NOMO-1 treated with dmso at 0.1 percent for 144 hours (cell line): ENCODE results near the gene PRSS23.
"Not testable (repeated sequence)": the region's sequence is repeated elsewhere in the genome, so short reads cannot be mapped to it uniquely, and the experiment has no call there.

Experiments used
- DNase-seq: peaks from one replicate; lab custom pipeline; 2025; ENCODE audit not compliant: unreplicated experiment; lab: John Stamatoyannopoulos, UW

PRSS23 gene

GRCh38 chr11:86800076-86800959 lies at the start of gene PRSS23:
Gene PRSS23, plus strand, starts transcription at chr11:86800542. Its CDS starts 7,102 bp downstream, at chr11:86807644.
- DNase-seq = no peak

- no peak for DNase-seq
Measured at GRCh38 chr11:86753459-86753858, 46.9 kb upstream of the PRSS23 start.

DNA sequence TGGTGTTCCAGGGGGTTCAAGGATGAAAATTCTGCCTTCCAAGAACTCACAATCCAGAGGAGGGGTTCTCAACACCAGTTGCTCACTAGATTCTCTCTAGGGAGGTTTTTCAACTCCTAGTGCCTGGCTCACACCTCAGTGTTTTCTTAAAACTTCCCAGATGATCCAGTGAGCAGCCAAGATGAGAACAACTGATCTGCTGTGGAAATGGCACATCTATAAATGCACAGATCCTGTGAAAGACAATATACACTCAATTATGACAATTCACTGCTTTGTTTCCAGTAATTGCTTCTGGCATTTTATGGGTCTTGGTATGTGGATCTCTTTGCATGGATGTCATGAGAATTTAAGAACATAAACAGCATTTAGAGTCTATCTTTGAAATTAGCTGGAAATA lies 45.2 kb upstream of the PRSS23 start:
- DNase-seq = no peak

- DNase-seq = no peak
Measured at GRCh38 chr11:86758171-86758570, 42.2 kb upstream of the PRSS23 start.

DNA sequence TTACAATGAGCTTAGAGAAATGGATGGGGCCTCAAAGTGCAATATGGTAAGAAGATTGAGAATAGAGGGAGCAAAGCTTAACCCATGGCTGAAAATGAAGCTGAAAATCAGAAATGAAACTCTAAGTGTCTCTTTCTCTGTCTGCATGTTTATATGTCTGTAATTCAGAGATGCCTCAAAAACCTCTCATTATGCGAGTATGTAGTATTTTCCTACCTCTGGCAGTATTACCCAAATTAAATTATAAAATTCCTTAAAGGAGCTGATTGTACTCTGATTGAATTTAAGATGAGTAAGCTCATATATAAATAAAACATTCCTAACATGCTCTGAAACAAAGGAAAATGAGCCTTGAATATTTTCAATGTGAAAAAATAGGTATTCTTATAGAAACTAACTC lies 39.8 kb upstream of the PRSS23 start:
- no peak for DNase-seq

GRCh38 chr11:86761978-86762377 lies 38.4 kb upstream of the PRSS23 start:
- DNase-seq = no peak

- no peak for DNase-seq
Measured at GRCh38 chr11:86765203-86765602, 35.1 kb upstream of the PRSS23 start.

DNA sequence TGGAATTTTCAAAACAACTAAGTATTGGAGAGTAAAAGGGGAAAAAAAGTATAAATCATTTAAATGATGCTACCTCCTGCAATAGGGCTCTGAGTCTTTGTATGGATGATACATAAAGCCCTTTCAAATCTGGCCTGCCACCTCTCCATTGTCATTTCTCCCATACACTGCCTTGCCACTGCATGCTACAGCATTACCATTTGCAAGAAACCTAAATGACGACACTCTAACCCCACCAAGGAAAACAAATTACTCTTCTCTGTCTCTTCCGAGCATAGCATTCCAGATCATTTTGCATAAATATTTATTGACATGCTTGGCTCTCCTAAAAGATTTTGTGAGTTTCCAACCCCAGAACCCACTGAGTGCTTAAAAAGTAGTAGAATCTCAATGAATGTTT lies 34.5 kb upstream of the PRSS23 start:
- no peak for DNase-seq

DNA sequence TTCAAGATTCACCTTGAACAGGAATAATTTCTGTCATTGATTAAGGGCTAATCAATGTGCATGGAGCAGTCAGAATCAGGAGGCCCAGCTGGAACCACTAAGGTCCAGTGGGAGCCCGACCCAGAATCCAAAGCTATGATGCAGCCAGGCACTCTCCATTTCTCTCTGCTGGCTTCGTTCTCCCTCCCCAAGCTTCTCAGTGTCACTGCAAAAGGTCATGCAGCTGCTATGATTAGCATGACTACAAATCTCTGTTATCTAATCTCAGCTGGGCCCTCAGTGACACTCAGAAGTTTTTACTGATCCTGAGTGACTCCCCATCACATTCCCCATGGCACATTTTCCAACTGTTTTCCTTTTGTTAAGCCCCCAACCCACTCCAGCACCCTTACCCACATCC lies 31.1 kb upstream of the PRSS23 start:
- DNase-seq = no peak

- not testable (repeated sequence) for DNase-seq
Measured at GRCh38 chr11:86770473-86771027, 29.8 kb upstream of the PRSS23 start.

- no peak for DNase-seq
Measured at GRCh38 chr11:86772999-86773398, 27.3 kb upstream of the PRSS23 start.

DNA sequence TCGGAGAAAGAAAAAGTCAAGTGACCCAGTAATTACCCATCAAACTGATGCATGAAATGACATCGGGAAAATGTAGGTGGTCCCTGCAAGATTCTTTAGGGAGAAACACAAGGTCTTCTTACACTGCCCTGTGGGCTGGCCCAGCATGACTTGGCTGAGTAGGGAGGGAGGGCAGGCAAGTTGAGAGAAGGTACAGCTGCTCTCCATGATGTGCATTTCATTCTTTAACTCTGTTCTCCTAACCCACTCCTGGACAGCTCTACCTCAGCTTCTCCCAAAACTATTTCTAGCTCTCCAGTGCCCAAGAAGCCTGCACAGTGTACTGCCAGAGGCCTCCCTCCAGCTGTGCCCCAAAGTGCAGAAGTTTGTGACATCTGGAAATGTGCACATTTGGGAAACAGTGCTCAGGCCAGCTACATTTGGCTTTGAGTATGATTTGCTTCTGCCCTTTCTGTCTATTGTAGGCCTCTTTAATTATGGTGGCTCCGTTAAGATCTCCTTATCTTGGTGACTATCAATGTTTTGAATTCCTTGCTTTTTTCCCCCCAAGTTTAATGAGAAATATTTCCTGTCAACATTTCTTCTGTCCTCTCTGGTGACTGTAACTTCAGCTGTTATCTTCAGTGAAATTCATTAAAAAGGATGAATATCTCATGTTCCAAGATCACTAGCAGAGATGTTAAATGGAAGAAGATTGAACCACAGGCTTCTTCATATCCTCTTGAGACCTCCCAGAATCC lies 26.7 kb upstream of the PRSS23 start:
- no peak for DNase-seq

DNA sequence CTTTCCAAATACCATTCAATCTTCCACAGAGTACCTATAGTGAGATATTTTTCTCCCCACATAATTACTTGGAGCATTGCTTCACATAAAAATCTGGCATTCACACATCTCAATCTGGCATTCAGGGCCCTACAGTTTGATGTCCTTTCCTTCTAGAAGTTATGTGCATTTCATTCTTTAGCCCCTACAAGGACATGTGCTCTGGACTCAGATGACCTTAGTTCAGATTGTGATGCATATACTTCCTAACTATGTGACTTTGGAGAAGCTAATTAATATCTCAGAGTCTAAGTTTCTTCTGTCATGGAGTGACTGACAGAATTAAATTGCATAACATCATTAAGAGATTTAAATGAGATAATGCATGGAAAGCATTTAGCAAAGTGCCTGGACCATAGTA lies 25.9 kb upstream of the PRSS23 start:
- DNase-seq = no peak

DNA sequence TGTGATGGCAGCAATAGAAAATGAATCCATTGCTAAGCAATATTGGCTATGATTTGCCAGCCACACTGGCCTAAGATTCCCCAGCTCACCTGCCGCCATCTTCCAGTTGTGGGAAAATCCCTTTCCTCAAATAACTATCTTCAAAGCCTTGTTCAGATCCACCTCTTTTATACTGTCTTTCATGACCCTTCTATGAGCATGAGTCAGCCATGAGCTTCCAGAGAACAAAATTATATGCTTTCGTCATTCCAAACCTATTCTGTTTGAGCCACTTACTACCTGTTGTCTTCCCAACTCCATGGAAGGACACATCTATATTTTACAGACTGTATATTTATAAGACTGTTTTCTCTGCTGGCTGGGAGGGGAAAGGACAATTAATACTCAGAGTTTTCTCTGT lies 25.0 kb upstream of the PRSS23 start:
- DNase-seq = no peak

GRCh38 chr11:86781546-86781945 lies 18.8 kb upstream of the PRSS23 start:
- no peak for DNase-seq

- no peak for DNase-seq
Measured at GRCh38 chr11:86782742-86783141, 17.6 kb upstream of the PRSS23 start.

GRCh38 chr11:86783661-86784060 lies 16.7 kb upstream of the PRSS23 start:
- no peak for DNase-seq

DNA sequence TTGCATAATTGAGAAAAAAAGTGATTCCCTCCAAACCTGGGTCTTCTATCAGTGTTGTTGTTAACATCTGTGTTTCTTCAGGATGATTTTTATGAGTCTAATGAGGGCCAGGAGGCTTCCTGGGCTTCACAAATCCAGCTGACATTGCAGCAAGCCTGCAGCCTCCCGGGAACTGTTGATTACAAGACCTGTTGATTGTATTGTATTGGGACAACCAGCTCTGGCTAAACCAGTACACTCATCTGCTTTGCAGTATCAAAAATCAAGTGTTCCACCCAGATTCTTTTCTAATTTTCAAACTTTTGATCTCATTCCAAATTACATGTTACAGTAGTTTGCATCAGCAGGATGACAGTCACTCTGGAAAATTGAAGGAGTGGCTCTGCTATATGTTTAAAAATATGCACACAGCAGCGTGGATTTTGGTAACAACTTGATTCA lies 16.1 kb upstream of the PRSS23 start:
- DNase-seq = no peak

DNA sequence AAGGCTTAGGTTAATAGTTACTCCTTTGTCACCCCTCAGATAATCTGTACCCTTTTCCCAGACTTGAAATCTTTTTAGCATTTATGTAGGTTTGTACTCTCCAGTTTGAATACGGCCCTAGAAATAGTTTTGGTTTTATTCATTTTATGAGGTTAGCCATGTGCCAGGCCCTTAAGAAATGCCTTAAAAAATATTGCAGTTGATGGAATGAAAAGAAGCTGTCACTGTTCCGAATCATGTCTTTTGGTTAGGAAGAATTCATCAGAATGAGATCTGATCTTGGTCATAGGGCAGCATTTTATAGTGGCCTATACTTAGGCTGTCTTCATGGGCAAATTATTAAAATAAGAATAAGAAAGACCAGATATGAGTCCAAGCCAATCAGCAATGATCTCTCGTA lies 14.8 kb upstream of the PRSS23 start:
- DNase-seq = no peak

GRCh38 chr11:86787018-86787536 lies 13.3 kb upstream of the PRSS23 start:
- DNase-seq = no peak

- no peak for DNase-seq
Measured at GRCh38 chr11:86787656-86788055, 12.7 kb upstream of the PRSS23 start.
